ENCODE data around the gene MAST4.

The MAST4 gene

GRCh38 chr5:66992547-66992946 lies 396.4 kb downstream of the MAST4 start:
- DNase-seq (ENCODE audit: low spot score) = no peak

GRCh38 chr5:66993448-66993847 lies 397.3 kb downstream of the MAST4 start:
- no peak for DNase-seq (ENCODE audit: low spot score)

GRCh38 chr5:66993882-66994281 lies 397.7 kb downstream of the MAST4 start:
- no peak for DNase-seq (ENCODE audit: low spot score)

GRCh38 chr5:66994790-66995189 lies 398.6 kb downstream of the MAST4 start:
- DNase-seq (ENCODE audit: low spot score) = no peak

- no peak for DNase-seq (ENCODE audit: low spot score)
These were observed 404.7 kb downstream of the MAST4 start for GRCh38 chr5:67000794-67001475.

- no peak for DNase-seq (ENCODE audit: low spot score)
These were observed 406.9 kb downstream of the MAST4 start for GRCh38 chr5:67002832-67003684.

GRCh38 chr5:67003685-67003934 lies 407.4 kb downstream of the MAST4 start:
- DNase-seq (ENCODE audit: low spot score) = no peak

- DNase-seq (ENCODE audit: low spot score) = peak; percentile 74
These were observed 407.9 kb downstream of the MAST4 start for GRCh38 chr5:67003935-67004729.

- DNase-seq (ENCODE audit: low spot score) = no peak
These were observed 408.6 kb downstream of the MAST4 start for GRCh38 chr5:67004730-67005350.

GRCh38 chr5:67005737-67006499 lies 409.7 kb downstream of the MAST4 start:
- DNase-seq (ENCODE audit: low spot score) = no peak

- DNase-seq (ENCODE audit: low spot score) = no peak
These were observed 410.3 kb downstream of the MAST4 start for GRCh38 chr5:67006500-67006848.

GRCh38 chr5:67009028-67009427 lies 412.8 kb downstream of the MAST4 start:
- DNase-seq (ENCODE audit: low spot score) = no peak

GRCh38 chr5:67010684-67011409 lies 414.7 kb downstream of the MAST4 start:
- DNase-seq (ENCODE audit: low spot score) = peak; percentile 49

GRCh38 chr5:67011422-67011821 lies 415.2 kb downstream of the MAST4 start:
- no peak for DNase-seq (ENCODE audit: low spot score)

GRCh38 chr5:67012171-67012570 lies 416.0 kb downstream of the MAST4 start:
- no peak for DNase-seq (ENCODE audit: low spot score)

GRCh38 chr5:67013719-67014118 lies 417.5 kb downstream of the MAST4 start:
- no peak for DNase-seq (ENCODE audit: low spot score)

- DNase-seq (ENCODE audit: low spot score) = no peak
These were observed 418.0 kb downstream of the MAST4 start for GRCh38 chr5:67014191-67014590.

- DNase-seq (ENCODE audit: low spot score) = no peak
These were observed 418.8 kb downstream of the MAST4 start for GRCh38 chr5:67014957-67015400.

GRCh38 chr5:67015541-67016191 lies 419.5 kb downstream of the MAST4 start:
- DNase-seq (ENCODE audit: low spot score) = no peak

- no peak for DNase-seq (ENCODE audit: low spot score)
These were observed 423.1 kb downstream of the MAST4 start for GRCh38 chr5:67019065-67019845.

Measured in AG20443 (cell line).